Esophagus squamous epithelium (tissue), 5 donors: Measurements from ENCODE around the gene IL1RAPL2. TPM values are rescaled to one million over a fixed set of nuclear protein-coding genes. Genes with fewer than 3 reads are reported as not detected.

Experiments
- DNase-seq: peaks from one replicate; lab custom pipeline; 2025; lab: John Stamatoyannopoulos, UW
- H3K27ac ChIP-seq, 4 donors: fragments of 200-600 bp; sonication (generic); one replicate each; pipeline ENCODE4 v1.5.1; 2016 to 2019; ENCODE audit warnings: mild to moderate bottlenecking in 1 of 4
- H3K27me3 ChIP-seq, 4 donors: fragments of 200-600 bp; sonication (generic); 1 replicate in 3 of 4; 2 replicates in 1 of 4; pipeline versions ENCODE4 v1.5.1 to v1.6.0; 2017 to 2021; ENCODE audit warnings: antibody characterized with exemption in 1 of 4
- H3K36me3 ChIP-seq, 3 donors: fragments of 200-600 bp; sonication (generic); one replicate each; pipeline ENCODE4 v1.5.1; 2016 to 2019
- H3K4me1 ChIP-seq, 3 donors: fragments of 200-600 bp; sonication (generic); one replicate each; pipeline ENCODE4 v1.5.1; 2017 to 2019
- H3K4me3 ChIP-seq, 4 donors: fragments of 200-600 bp; sonication (generic); 1 replicate in 3 of 4; 2 replicates in 1 of 4; pipeline ENCODE4 v1.5.1; 2016 to 2019; ENCODE audit warnings: mild to moderate bottlenecking in 2 of 4, moderate library complexity in 1 of 4
- H3K9me3 ChIP-seq, 3 donors: fragments of 200-600 bp; sonication (generic); one replicate each; pipeline ENCODE4 v1.5.1; 2016 to 2019
- POLR2A ChIP-seq, 4 donors: fragments of 450-650 bp; IDR thresholded peaks; one replicate each; pipeline ENCODE4 v1.6.1; 2017; ENCODE audit warnings: antibody characterized with exemption in 4 of 4, mild to moderate bottlenecking in 4 of 4, moderate library complexity in 3 of 4
- WGBS, 2 donors: methylation state at CpG; one replicate each; pipeline ENCODE4 v1.1.5; 2018; 5-methylcytosine and 5-hydroxymethylcytosine counted together
- intact Hi-C: fragments of 100-400 bp; cut with DNase I; formaldehyde crosslinking; loops from one replicate; pipeline ENCODE4 v1.15.0; 2022
- total RNA-seq, 4 donors: library from RNA; depleted of rRNA; stranded (reverse); fragments of >200 nt; gene quantifications; one replicate each; pipeline ENCODE4 v1.1.0, GENCODE V29; 2016
- TF ChIP-seq, protein P1 (sequence below), 6 experiments: fragments of 450-650 bp in 4 of 6; fragments of 200-600 bp in 2 of 6; sonication (generic) in 2 of 6; IDR thresholded peaks; one replicate each; pipeline ENCODE4 v1.5.1; 2016 to 2019; ENCODE audit warnings: antibody characterized with exemption in 6 of 6, mild to moderate bottlenecking in 4 of 6, moderate library complexity in 4 of 6
- donor health status: DM: yes; HTN: yes; CAD: no.

IL1RAPL2 gene
- total RNA-seq, 4 donors from 2014 or later: 0.09 TPM; not detected in 3

DNA sequence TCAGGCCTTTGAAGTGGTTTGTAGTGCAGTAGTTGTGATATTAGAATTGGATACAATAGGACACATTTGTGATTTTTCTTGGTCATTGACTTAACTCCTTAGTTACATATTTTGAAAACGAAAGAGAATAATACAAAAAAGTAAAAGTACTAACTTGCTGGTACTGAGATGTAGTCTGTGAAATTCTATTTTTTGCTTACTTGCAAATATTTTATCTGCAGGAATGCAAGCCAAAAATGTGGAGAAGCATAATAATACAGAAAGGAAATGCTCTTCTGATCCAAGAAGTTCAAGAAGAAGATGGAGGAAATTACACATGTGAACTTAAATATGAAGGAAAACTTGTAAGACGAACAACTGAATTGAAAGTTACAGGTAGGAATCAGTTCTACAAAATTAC is 701.2 kb downstream of the IL1RAPL2 start:
- TF ChIP-seq POLR2A (IDR thresholded peaks at IDR 0.05): no peak
- TF ChIP-seq, protein P1, sequence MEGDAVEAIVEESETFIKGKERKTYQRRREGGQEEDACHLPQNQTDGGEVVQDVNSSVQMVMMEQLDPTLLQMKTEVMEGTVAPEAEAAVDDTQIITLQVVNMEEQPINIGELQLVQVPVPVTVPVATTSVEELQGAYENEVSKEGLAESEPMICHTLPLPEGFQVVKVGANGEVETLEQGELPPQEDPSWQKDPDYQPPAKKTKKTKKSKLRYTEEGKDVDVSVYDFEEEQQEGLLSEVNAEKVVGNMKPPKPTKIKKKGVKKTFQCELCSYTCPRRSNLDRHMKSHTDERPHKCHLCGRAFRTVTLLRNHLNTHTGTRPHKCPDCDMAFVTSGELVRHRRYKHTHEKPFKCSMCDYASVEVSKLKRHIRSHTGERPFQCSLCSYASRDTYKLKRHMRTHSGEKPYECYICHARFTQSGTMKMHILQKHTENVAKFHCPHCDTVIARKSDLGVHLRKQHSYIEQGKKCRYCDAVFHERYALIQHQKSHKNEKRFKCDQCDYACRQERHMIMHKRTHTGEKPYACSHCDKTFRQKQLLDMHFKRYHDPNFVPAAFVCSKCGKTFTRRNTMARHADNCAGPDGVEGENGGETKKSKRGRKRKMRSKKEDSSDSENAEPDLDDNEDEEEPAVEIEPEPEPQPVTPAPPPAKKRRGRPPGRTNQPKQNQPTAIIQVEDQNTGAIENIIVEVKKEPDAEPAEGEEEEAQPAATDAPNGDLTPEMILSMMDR (IDR thresholded peaks at IDR 0.05): no peak
- H3K27ac ChIP-seq: no peak overlapping the region
- no peak for DNase-seq
- no peaks in the 10 kb centered on the region for H3K36me3 ChIP-seq
- intact Hi-C loops: no loop called here
- H3K4me3 ChIP-seq: no peak overlapping the region
- H3K4me1 ChIP-seq: no peaks in the 10 kb centered on the region
- H3K9me3 ChIP-seq: no peaks in the 10 kb centered on the region
- WGBS, 2 donors: 74 to 83% methylated on average over 2 of the region's 2 CpGs
- no peaks in the 10 kb centered on the region for H3K27me3 ChIP-seq

DNA sequence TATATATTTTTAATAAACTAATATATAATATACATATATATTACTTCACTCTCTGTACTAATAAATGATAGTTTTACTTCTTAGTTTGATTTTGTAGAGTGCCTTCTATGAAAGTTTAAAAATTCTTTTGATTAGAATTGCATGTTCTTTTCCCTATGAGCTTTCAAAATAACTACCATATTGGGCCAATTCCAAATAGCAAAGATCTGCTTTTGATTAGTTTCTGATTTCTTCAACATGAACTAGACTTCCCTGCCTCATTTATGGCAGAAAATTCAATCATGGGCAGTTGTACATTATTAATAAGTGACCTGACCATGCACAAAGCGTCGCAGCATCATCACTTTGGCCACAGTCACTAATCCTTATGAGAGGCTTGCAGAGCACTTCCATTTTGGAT is 703.4 kb downstream of the IL1RAPL2 start:
- intact Hi-C loops: no loop called here
- Histone ChIP-seq H3K27me3 (no peaks in the 10 kb centered on the region), H3K27ac (no peak overlapping the region), H3K4me1 (no peaks in the 10 kb centered on the region), H3K36me3 (no peaks in the 10 kb centered on the region), H3K9me3 (no peaks in the 10 kb centered on the region), H3K4me3 (no peak overlapping the region)
- TF ChIP-seq POLR2A (IDR thresholded peaks at IDR 0.05): no peak
- TF ChIP-seq, protein P1 (IDR thresholded peaks at IDR 0.05): no peak
- no peak for DNase-seq
- 75 to 85% methylated on average over 2 of the region's 2 CpGs for WGBS, 2 donors

DNA sequence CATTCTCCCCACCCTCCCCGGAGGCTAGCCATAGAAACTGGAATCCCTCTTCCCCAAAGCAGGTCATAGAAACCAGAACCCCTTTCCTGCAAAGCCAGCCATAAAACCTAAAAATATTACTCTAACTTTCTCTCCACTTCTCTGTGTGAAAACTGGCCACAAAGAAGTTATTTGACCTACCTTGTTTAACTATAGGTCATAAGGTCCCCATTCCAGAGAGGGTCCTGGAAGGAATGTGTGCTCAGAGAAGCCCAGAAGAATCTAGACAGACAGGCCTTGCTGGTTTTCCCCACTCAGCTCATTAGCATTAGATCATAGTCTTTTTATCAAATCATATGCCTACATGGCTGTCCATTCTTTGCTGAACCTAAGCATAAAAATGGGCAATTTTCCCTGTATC is 707.3 kb downstream of the IL1RAPL2 start:
- no peaks in the 10 kb centered on the region for H3K27me3 ChIP-seq
- DNase-seq: no peak
- H3K4me1 ChIP-seq: no peaks in the 10 kb centered on the region
- H3K9me3 ChIP-seq: no peaks in the 10 kb centered on the region
- intact Hi-C loops: no loop called here
- TF ChIP-seq, protein P1 (IDR thresholded peaks at IDR 0.05): no peak
- no peak for TF ChIP-seq POLR2A (IDR thresholded peaks at IDR 0.05)
- no peak overlapping the region for H3K27ac ChIP-seq
- no peaks in the 10 kb centered on the region for H3K36me3 ChIP-seq
- no peak overlapping the region for H3K4me3 ChIP-seq
- 25 to 89% methylated on average over 1 of the region's 1 CpG for WGBS, 2 donors

DNA sequence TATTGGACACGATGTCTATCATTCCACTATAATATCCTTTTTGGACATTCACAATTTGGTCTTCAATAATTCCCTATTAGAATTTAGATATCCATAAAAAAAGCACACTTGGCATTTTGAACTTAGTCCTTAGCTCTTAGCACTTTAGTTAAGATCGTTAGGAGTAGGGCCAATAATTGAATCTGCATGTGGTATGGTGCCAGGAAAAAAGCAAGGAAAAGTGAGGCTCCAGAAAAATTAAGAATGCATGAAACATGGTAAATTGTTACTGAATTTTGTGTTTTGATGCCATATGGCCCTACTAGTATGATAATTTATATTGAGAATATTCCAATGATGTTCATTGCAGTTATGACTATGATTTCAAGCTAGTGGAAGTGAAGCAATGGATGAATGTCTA is 708.1 kb downstream of the IL1RAPL2 start:
- intact Hi-C loops: no loop called here
- Histone ChIP-seq H3K9me3 (no peaks in the 10 kb centered on the region), H3K4me1 (no peaks in the 10 kb centered on the region), H3K4me3 (no peak overlapping the region), H3K36me3 (no peaks in the 10 kb centered on the region), H3K27ac (no peak overlapping the region), H3K27me3 (no peaks in the 10 kb centered on the region)
- no peak for TF ChIP-seq POLR2A (IDR thresholded peaks at IDR 0.05)
- TF ChIP-seq, protein P1 (IDR thresholded peaks at IDR 0.05): no peak
- WGBS, 2 donors: 47 to 63% methylated on average over 2 of the region's 2 CpGs
- no peak for DNase-seq

DNA sequence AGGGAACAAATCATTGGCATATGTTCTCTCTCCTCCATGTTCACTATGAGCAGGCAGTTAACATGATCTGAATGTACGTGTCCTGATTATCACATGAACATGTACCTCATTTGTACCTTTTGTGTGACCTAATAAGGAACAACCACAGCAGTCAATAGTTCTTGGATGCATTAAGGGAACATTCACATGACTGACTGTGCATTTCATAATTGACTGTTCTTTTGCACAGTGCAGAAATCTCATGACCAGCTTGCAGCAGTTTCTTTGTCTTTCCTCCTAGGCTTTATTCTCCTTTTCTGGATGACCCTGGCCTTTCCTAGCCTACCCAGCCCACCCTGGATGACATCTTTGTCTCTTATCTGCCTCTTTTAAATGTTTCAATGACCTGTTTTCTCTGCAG is 711.1 kb downstream of the IL1RAPL2 start:
- Histone ChIP-seq H3K4me1 (no peaks in the 10 kb centered on the region), H3K27ac (no peak overlapping the region), H3K36me3 (no peaks in the 10 kb centered on the region), H3K9me3 (no peaks in the 10 kb centered on the region), H3K4me3 (no peak overlapping the region), H3K27me3 (no peaks in the 10 kb centered on the region)
- intact Hi-C loops: no loop called here
- 67% methylated on average over 1 of the region's 1 CpG; no CpG with 5 or more reads in 1 of the 2 donors for WGBS, 2 donors
- TF ChIP-seq, protein P1 (IDR thresholded peaks at IDR 0.05): no peak
- TF ChIP-seq POLR2A (IDR thresholded peaks at IDR 0.05): no peak
- DNase-seq: no peak
